Lower lobe of right lung (tissue), 2 donors: Measurements from ENCODE around the gene BIRC7. TPM values are rescaled to one million over a fixed set of nuclear protein-coding genes. Genes with fewer than 3 reads are reported as not detected.

Experiments
- ATAC-seq, 2 donors: fragments of 200-7000 bp; cut with Tn5 transposase; one replicate each; pipeline ENCODE4 v1.9.1; 2020 to 2022; ENCODE audit warnings: mild to moderate bottlenecking in 2 of 2, moderate library complexity in 2 of 2
- DNase-seq: peaks from one replicate; pipeline ENCODE4 v3.0.0-alpha.2; 2020
- H3K27ac ChIP-seq: fragments of 200-600 bp; one replicate; pipeline ENCODE4 v1.8.0; 2022
- H3K27me3 ChIP-seq: fragments of 200-600 bp; one replicate; pipeline ENCODE4 v1.8.0; 2022; ENCODE audit warnings: low read depth
- H3K36me3 ChIP-seq: fragments of 200-600 bp; one replicate; pipeline ENCODE4 v1.8.0; 2022; ENCODE audit warnings: mild to moderate bottlenecking
- H3K4me1 ChIP-seq: fragments of 200-600 bp; one replicate; pipeline ENCODE4 v1.8.0; 2022
- H3K4me3 ChIP-seq: fragments of 200-600 bp; one replicate; pipeline ENCODE4 v1.8.0; 2022; ENCODE audit warnings: mild to moderate bottlenecking
- H3K9me3 ChIP-seq: fragments of 200-600 bp; one replicate; pipeline ENCODE4 v1.8.0; 2022
- CTCF ChIP-seq: fragments of 200-600 bp; IDR thresholded peaks from one replicate; pipeline ENCODE4 v1.8.0; 2022; ENCODE audit warnings: antibody characterized with exemption, mild to moderate bottlenecking
- intact Hi-C: fragments of 100-400 bp; cut with DNase I; formaldehyde crosslinking; loops from one replicate; pipeline ENCODE4 v1.11.0; 2022
- total RNA-seq: library from RNA; stranded (reverse); fragmentation: NEBNext Ultra II Directional; extraction: Animal tissue kit (Norgen Biotek cat#: 25700); gene quantifications from one replicate; pipeline ENCODE4 v1.2.1, GENCODE V29; 2021
- donor health status: DM: no; HTN: yes; CAD: no; lungs with severe emphysema.

Gene BIRC7
- total RNA-seq, 1 donor from 2014 or later: 15.9 TPM

- Histone ChIP-seq H3K4me1 (peaks cover 10% of the 10 kb centered on the region), H3K4me3 (no peak overlapping the region), H3K36me3 (no peaks in the 10 kb centered on the region), H3K9me3 (no peaks in the 10 kb centered on the region), H3K27me3 (peaks cover 71% of the 10 kb centered on the region), H3K27ac (no peak overlapping the region)
- DNase-seq (no peak), ATAC-seq (peak in 1 of 2 donors; percentile 9)
- TF ChIP-seq CTCF: no peak
- intact Hi-C loops: no loop called here
Observed at GRCh38 chr20:63254606-63255384, 19.1 kb downstream of the BIRC7 start.

- no peak for TF ChIP-seq CTCF
- Histone ChIP-seq H3K4me1 (peaks cover 10% of the 10 kb centered on the region), H3K36me3 (no peaks in the 10 kb centered on the region), H3K27ac (no peak overlapping the region), H3K4me3 (no peak overlapping the region), H3K9me3 (no peaks in the 10 kb centered on the region), H3K27me3 (peaks cover 84% of the 10 kb centered on the region)
- no peak for ATAC-seq
- intact Hi-C loops: no loop called here
- no peak for DNase-seq
Observed at GRCh38 chr20:63255931-63256704, 20.4 kb downstream of the BIRC7 start.

- Histone ChIP-seq H3K27ac (no peak overlapping the region), H3K9me3 (no peaks in the 10 kb centered on the region), H3K4me3 (no peak overlapping the region), H3K36me3 (no peaks in the 10 kb centered on the region), H3K27me3 (peaks cover 86% of the 10 kb centered on the region), H3K4me1 (peaks cover 10% of the 10 kb centered on the region)
- intact Hi-C loops: no loop called here
- TF ChIP-seq CTCF: no peak
- DNase-seq (no peak), ATAC-seq (no peak)
Observed at GRCh38 chr20:63256954-63257353, 21.2 kb downstream of the BIRC7 start.

- Histone ChIP-seq H3K4me3 (no peak overlapping the region), H3K9me3 (no peaks in the 10 kb centered on the region), H3K27ac (no peak overlapping the region), H3K27me3 (peaks cover 83% of the 10 kb centered on the region), H3K36me3 (no peaks in the 10 kb centered on the region), H3K4me1 (peaks cover 10% of the 10 kb centered on the region)
- DNase-seq (no peak), ATAC-seq (no peak)
- intact Hi-C loops: no loop called here
- no peak for TF ChIP-seq CTCF
Observed at GRCh38 chr20:63257629-63258028, 21.9 kb downstream of the BIRC7 start.

- peaks cover under 1% of the 10 kb centered on the region for H3K4me1 ChIP-seq
- intact Hi-C loops: no loop called here
- H3K36me3 ChIP-seq: no peaks in the 10 kb centered on the region
- no peak for DNase-seq
- ATAC-seq: no peak
- no peak overlapping the region for H3K27ac ChIP-seq
- no peak for TF ChIP-seq CTCF
- H3K27me3 ChIP-seq: peaks cover 78% of the 10 kb centered on the region
- H3K4me3 ChIP-seq: no peak overlapping the region
- H3K9me3 ChIP-seq: no peaks in the 10 kb centered on the region
Observed at GRCh38 chr20:63258781-63259180, 23.1 kb downstream of the BIRC7 start.
